DMS 273 (cell line): ENCODE results near the gene PPP1R37.

Experiments used
- DNase-seq: peaks from one replicate; lab custom pipeline; 2025; ENCODE audit not compliant: unreplicated experiment; lab: John Stamatoyannopoulos, UW

PPP1R37 gene

GRCh38 chr19:45186509-45187334, 93.7 kb downstream of the PPP1R37 start:
- DNase-seq: no peak

DNA sequence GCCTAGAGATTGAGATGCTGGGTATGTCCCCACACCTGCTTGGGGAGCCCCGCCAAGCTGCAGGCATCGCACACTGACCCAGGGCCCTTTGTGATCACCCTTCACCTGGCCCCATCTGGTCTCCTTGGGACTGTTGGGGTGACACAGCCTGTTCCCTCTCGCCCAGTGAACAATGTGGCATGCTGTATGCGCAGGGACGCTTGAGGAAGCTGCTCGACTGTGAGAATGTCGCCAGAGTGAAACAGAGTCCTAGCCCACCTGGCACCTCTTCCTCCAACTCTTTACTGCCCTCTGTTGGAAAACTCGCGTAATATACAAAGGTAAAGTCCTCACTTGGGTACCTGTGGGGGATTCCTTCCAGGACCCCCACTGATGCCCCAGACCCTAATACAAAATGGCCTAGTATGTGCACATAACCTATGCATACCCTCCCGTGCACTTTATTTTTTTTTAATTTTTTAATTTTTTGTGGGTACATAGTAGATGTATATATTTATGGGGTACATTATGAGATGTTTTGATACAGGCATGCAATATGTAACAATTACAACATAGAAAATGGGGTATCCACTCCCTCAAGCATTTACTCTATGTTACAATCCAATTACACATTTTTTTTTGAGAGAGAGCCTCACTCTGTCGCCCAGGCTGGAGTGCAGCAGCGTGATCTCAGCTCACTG, 94.6 kb downstream of the PPP1R37 start:
- peak; percentile 69 for DNase-seq

DNA sequence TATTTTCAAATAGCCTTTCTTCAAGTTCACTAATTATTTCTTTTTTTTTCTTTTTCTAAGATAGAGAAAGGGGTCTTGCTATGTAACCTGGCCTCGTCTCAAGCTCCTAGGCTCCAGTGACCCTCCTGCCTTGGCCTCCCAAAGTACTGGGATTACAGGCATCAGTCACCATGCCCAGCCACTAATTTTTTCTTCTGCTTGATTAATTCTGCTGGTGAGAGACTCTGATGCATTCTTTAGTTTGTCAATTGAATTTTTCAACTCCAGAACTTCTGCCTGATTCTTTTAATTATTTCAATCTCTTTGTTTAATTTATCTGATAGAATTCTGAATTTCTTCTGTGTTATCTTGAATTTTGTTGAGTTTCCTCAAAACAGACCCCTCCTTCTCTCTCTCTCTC, 97.0 kb downstream of the PPP1R37 start:
- DNase-seq: no peak

DNA sequence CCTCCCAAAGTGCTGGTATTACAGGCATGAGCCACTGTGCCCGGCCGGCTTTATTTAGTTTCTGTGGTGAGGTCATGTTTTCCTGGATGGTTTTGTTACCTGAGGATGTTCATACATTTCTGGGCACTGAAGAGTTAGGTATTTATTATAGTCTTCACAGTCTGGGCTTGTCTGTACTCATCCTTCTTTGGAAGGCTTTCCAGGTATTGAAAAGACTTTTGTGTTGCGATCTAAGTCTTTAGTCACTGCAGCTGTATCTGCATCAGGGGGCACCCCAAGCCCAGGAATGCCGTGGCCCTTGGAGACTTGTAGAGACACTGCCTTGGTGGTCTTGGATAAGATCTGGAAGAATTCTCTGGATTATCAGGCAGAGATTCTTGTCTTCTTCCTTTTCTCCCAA, 98.4 kb downstream of the PPP1R37 start:
- no peak for DNase-seq

DNA sequence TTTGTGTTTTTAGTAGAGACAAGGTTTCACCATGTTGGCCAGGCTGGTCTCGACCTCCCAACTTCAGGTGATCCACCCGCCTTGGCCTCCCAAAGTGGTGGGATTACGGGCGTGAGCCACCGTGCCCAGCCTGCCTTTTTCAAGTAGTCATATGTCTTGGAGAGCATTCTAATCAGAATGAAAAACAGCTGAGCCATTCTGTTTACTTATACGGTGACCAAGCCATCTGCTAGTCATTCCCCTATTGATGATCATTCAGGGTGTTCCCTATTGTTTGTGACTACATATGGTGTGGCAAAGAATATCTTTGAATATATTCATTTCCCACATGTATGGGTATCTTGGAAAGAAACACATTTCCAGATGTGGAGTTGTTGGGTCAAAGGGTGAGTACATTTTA, 102.8 kb downstream of the PPP1R37 start:
- peak; percentile 31 for DNase-seq
